Activated CD4-positive, alpha-beta T cell treated with anti-CD3 and anti-CD28 coated beads, Interleukin-2, amount 50 U/mL, for 4 hours (primary cell): ENCODE measurements around the gene LSR.

Source experiments
- DNase-seq, 2 experiments: peaks; one replicate each; pipeline ENCODE4 v3.0.0-alpha.2; 2020

Gene LSR

DNA sequence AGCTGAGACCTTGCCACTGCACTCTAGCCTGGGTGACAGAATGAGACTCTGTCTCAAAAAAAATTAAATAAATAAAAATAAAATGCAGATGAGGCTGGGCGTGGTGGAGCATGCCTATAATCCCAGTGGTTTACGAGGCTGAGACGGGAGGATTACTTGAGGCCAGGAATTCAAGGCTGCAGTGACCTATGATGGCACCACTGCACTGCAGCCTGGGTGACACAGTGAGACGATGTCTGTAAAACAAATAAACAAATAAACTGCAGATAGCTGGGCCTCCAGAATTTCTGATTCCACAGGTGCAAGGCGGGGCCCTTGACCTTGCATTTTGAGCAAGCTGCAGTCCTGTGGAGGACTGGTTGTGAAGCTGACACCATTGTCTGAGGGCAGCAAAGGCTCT is 40.1 kb downstream of the LSR start:
- no peak for DNase-seq

DNA sequence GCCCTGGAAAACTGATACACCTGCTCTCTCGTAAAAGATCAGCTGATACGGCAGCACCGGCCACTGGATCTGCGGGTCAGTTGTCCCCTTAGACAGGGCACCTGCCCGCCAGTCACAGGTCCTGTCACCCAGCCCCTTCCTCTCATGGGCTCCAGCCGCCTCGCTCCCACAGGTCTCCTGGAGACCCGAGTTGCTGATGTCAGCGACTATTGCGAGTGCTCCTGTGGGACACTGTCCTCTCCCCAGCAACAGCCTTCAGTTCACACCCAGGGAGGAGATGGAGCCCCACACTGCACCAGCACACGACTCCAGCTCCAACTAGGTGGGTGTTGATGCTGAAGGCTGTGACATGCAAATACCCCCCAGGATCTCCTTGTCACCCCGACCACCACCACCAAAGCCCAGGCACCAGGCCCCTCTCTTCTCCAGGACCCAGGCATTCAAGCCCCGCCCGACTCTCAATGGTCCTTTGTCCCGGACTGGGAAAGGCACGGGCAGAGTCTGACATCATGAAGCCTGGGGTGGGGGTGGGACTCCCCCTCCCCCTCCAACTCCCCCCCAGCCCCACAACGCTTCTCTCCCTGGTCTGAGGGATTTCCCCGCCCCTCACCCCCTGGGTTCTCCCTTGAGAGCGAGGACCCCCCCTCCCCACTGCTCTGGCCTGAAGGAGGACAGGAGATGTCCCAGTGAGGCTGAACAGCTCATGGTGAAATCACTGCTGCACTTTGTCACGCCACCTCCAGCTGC is 41.8 kb downstream of the LSR start:
- no peak for DNase-seq

DNA sequence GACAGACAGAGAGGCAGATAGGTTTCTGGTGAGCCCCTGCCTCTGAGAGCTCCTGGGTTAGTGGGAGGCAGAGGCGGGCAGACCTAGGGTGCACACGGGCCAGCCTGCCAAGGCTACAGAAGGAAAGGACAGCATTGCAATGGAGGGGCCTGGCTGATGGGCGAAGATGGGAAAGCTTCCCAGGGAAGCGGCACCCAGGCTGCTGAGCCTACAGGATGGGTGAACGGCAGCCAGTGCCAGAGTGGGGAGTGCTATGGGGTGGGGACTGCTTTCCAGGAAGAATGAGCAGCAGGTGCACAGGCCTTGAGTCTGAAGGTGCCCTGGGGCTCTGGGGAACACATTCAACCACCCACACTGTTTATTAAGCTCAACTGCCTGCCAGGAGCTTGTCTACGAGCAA is 42.5 kb downstream of the LSR start:
- DNase-seq: no peak

DNA sequence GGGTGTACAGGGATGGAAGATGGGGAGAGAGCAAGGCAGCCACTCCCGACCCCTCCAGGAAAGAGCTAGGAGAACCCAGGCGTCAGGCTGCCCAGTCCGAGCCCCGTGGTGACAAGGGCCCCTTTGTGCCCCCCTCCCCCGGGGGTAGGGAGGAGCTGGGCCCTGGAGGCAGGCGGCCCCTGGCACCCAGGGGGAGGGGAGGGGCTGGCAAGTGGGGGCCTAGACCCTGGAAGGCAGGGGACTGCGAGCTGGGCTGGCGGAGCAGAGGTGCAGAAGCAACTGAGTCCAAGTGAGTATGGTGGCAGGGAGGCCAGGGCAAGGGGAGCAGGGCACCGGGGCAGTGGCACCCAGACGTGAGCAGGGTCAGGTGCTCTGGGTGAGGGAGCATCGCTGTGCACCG is 43.1 kb downstream of the LSR start, which contains the start of gene MAG:
Gene MAG, plus strand, starts transcription at position 246 of the 400 bp plus-strand sequence. CDS start 3,248 bp downstream, outside the sequence.
- no peak for DNase-seq

DNA sequence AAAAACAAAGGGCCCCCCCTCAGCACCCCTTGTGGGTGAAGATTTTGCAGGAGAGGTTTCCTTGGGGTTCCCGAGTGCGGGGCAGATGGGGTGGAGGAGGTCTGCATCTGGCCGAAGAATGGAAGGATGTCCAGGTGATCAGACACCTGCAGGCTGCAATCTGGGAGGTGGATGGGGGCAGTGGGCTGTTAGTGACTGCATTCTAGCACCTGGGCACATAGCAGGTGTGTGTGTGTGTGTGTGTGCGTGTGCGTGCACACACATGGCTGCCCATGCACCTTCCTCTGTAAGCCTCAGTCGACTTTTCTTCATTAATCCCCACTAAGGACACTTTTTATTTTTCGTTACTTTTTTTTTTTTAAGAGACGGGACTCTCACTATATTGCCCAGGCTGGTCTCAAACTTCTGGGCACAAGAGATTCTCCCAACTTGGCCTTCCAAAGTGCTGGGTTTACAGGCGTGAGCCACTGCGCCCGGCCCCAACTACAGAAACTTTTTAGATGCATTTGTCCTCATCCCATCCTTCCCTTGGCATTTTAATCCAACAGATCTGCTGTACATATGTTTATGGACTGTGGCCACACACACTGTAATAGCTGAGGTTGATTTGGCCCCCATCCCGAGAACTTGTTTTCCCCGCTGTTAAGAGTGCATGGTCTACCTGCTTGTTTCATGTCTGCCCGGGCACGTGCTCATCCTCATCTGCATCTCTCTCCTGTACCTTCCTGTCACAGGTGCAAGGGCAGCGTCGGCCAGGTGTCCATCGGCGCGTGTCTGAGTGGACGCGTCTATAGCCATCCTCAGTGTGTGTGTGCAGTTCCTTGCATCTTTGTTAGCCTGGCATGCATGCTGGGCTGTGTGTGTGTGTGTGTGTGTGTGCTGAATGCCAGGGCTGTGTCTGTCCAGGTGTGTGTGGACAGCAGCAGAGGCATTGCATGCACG is 43.9 kb downstream of the LSR start:
- no peak for DNase-seq

DNA sequence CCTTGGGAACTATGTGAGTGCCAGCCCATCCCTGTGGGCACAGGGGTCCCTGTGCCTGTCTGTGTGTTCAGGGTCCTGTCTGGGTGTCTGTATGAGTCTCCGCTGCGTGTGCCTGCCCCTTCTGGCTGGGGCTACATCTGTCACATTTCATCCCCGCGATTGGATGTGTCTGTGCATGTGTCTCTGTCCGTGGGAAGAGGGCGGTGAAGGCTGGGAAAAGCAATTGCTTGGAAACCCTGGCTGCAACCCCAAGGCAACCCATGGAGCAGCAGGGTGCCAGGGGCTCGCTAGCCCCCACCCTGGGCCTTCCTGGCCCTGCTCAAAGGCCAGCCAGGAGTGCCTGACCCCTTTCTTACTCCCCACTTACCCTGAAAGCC is 44.5 kb downstream of the LSR start:
- DNase-seq: no peak

DNA sequence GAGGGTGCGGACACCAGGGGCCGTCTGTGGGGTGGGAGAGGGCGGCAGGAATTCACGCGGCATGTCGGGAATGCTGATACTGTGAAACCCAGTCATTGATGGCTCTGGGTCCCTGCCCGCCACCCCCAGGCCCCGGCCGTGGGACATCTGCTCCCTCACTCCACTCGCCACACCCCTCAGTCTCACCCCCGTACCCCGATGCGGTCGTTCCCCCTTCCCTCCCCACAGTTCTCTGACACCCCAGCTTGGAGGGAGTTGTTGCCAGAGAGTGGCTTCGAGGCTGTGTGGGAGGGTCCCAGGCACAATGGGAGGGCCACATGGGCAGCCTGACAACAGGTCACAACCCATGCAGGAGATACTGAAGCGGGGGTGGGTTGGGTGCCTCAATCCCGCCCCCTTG is 45.0 kb downstream of the LSR start:
- no peak for DNase-seq

DNA sequence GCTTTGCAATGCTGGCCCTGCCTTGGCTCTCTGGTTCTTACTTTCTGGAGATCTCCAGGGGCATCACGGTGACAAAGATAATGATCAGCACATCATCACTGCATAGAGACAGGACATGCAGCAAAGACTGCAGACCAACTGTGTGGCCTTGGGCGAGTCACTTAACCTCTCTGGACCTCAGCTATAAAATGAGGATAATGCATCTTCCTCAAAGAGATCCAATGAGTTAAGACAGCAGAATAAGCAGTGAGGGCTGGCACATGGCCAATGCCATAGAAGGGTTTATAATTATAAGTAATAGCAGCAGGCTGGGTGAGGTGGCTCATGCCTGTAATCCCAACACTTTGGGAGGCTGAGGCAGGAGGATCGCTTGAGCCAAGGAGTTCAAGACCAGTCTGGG is 45.5 kb downstream of the LSR start:
- no peak for DNase-seq

DNA sequence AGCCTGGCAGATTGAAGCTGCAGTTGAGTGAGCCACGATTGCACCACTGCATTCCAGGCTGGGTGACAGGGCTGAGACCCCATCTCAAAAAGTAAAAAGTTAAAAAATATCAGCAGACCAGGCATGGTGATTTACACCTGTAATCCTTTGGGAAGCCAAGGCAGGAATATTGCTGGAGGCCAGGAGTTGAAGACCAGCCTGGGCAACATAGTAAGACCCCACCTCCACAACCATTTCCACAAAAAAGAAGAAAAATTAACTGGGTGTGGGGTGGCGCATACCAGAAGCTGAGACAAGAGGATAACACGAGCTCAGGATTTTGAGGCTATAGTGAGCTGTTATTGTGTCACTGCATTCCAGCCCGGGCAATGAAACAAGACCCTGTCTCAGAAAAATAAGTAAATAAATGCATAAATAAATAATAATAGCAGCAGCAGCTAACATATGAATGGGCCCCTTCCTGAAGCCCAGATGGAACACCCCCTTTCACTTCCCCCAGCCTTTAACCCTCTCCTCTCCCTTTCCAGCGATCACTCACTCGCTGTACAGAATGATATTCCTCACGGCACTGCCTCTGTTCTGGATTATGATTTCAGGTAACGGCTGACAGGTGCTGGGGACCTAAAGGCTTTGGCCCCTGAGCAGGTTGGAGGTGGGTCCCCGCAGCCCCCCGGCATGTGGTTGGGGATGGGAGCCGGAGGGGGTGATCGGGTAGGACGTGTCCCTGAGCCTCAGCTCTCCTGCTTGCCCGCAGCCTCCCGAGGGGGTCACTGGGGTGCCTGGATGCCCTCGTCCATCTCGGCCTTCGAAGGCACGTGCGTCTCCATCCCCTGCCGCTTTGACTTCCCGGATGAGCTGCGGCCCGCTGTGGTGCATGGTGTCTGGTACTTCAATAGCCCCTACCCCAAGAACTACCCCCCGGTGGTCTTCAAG is 46.3 kb downstream of the LSR start:
- DNase-seq: no peak

DNA sequence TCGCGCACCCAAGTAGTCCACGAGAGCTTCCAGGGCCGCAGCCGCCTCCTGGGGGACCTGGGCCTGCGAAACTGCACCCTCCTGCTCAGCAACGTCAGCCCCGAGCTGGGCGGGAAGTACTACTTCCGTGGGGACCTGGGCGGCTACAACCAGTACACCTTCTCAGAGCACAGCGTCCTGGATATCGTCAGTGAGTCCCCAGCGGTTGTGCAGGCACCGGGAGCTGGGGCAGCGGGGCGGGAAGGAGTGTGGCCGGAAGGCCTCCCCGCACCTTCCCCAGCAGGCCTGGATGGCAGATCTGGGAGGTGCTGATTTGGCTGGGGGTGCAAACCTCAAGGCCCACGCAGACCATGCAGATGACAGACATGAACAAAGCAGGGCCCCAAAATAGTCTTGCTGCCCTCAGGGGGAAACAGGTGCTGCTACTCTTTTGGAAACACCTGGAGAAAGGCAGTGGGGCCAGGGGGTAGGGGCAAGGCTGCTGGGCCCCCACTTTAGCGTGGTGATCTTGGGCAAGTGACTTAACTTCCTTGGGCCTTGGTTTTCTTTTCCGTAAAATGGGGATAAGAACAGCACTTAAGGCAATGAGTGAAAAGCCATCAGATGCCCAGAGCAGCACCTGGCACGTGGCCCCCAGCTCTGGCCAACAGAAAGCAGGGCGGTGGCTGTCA is 47.1 kb downstream of the LSR start:
- DNase-seq: peak; percentile 15 to 17

DNA sequence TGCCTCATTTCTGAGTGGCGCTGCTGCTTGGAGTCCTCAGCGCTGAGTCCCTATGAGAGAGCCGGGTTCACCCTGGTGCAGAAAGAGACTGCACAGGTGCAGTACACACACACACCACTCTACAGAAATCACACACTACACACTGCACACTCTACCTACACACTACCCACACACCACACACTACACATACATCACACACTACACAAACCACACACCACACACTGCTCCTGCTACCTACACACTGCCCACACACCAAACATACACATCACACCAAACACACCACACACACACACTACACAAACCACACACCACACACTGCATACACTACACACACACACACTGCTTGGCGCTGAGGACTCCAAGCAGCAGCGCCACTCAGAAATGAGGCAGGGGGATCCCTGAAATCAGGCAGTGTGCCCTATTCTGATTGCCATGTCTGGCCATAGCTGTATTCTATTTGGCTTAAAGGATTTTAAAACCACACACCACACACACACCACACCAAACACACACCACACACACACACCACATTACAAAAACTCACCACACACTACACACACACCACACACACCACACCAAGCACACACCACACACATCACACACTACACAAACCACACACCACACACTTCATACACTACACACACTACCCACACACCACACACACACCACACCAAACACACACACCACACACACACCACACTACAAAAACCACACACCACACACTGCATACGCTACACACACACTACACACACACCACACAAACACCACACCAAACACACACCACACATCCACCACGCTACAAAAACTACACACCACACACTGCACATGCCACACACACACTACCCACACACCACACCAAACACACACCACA is 48.1 kb downstream of the LSR start:
- DNase-seq: no peak

DNA sequence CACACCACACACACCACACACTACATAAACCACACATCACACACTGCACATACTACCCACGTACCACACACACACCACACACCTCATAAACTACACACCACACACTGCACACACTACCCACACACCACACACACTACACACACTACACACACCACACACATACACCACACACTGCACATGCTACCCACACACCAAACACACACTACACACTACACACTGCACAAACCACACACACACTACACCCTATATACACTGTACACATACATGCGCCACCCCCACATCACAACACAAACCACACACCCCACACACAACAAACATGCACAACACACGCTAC is 48.7 kb downstream of the LSR start:
- DNase-seq: no peak

DNA sequence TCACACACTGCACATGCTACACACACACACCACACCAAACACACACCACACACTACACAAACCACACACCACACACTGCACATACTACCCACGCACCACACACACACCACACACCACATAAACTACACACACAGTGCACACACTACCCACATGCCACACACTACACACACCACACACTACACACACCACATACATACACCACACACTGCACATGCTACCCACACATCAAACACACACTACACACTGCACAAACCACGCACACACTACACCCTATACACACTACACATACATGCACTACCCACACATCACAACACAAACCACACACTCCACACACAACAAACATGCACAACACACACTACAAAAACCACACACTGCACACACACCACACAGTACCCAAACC is 49.1 kb downstream of the LSR start:
- DNase-seq: no peak

DNA sequence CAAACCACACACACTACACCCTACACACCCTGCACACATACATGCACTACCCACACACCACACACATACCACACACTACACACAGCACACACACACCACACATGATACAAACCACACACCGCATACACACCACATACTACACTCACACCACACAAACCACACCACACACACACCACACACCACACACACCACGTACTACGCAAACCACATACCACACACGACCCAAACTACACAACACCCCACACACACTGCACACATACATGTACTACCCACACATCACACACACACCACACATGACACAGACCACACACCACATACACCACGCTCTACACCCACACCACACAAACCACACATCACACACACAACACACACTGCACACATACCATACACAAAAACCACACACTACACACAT is 49.8 kb downstream of the LSR start:
- DNase-seq: no peak

DNA sequence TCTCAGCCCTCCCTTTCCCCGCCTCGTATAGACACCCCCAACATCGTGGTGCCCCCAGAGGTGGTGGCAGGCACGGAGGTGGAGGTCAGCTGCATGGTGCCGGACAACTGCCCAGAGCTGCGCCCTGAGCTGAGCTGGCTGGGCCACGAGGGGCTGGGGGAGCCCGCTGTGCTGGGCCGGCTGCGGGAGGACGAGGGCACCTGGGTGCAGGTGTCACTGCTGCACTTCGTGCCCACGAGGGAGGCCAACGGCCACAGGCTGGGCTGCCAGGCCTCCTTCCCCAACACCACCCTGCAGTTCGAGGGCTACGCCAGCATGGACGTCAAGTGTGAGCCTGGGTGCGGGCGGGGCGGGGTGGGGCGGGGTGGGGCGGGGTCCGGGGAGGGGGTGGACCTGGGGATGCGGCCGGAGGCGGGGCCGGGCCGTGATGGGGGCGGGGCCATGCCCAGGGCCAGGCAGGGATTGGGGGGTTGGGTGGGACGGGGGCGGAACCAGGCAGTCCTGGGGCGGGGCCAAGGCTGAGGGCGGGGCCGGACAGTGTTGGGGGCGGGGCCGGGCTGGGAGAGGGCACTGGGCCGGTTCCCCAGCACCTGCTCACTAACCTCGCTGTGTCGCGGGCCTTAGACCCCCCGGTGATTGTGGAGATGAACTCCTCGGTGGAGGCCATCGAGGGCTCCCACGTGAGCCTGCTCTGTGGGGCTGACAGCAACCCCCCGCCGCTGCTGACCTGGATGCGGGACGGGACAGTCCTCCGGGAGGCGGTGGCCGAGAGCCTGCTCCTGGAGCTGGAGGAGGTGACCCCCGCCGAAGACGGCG is 50.9 kb downstream of the LSR start:
- DNase-seq: no peak

DNA sequence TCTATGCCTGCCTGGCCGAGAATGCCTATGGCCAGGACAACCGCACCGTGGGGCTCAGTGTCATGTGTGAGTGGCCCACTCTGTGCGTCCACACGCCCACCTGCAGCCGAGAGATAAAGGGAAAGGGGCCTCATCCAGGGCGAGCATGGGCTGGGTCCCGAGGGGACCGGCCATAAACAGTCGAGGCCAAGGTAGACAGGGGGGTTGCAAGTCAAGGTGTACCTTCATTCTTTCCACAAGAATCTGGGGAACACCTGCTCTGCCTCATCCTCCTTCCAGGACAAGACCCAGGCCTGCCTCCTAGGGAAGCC is 51.5 kb downstream of the LSR start:
- no peak for DNase-seq

DNA sequence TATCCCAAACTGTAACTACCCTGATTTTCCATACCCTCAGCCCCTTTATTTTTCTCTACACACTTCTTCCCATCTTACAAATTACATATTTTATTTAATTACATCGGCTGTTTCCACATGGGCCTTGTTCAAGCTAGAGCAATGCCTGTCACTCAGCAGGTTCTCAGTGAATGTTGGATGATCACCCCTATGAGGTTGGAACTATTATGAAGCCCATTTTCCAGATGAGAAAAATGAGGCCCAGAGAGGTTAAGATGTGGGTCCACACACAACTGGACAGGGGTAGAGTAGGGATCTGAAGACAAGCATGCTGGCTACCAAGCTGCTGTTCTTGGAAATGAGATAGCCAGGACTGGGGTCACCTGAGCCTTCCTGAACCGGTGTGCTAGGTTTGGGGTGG is 53.2 kb downstream of the LSR start:
- DNase-seq: no peak

DNA sequence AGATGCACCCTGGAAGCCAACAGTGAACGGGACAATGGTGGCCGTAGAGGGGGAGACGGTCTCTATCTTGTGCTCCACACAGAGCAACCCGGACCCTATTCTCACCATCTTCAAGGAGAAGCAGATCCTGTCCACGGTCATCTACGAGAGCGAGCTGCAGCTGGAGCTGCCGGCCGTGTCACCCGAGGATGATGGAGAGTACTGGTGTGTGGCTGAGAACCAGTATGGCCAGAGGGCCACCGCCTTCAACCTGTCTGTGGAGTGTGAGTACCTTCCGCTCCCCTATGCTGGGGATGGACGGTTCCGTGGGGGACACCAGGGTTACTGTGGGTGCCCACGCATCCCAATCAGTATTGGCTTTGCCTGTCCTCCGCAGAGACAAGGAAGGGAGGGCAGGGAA is 53.6 kb downstream of the LSR start:
- no peak for DNase-seq

DNA sequence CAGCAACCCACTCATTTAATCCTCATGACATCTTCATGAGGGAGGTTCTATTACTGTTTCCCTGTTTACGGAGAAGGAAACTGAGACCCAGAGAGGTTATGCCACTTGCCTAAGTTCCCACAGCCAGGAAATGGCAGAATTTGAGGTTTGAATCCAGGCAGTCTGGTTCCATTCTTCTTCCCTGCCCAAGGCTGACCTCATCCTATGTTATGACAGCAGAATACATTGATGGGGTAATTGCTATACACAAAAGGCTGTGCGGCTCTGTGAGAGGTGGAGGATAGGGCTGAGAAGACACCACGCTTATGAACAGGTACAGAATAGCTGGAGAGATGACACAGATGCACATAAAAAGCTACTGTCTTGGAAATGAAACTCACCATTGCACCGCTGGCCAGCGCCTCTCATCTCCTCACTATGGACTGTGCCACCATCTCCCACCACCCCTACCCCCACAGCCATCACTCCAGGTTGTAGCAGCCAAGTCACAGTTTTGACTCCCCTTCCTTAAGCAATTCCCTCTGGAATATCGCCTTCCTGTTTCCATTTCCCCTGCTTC is 54.6 kb downstream of the LSR start:
- no peak for DNase-seq

DNA sequence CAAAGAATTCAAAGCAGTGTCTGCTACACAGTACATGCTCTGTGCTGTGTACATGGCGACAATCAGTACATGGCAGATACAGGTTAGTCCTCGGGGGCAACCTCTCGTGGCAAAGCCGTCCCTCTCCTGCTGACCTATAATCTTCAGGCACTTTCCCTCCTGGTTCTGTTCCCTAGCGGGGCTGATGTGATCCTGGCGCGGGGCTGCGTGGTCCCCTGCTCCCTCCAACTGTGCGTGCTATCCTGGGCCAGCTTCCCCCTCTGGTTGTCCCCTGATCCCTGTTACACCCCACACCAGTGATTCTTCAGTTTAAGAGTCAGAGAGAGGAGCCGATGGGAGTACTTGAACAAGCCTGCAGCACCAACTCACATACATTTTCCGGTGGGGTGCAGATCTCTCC is 55.2 kb downstream of the LSR start:
- no peak for DNase-seq

DNA sequence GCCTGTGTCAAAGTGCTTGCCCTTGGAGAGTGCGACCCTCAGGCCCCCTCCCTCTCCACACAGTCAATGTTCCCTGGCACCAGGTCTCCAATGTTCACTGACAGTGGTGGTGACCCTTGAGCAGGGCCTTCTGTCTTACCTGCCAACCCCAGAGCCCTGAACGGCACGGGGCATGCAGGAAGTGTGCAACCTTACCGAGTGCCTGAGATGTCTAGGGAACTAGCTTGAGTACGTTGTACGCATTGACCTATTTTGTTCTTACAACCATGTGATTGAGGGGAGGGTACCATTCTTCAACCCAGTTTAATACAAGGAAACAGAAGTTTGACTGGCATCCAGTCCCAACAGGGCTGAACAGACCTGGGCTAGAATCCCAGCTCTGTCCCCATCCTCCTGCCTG is 56.4 kb downstream of the LSR start:
- no peak for DNase-seq
